ENCODE results near the gene MPZL1. TPM values are rescaled to one million over a fixed set of nuclear protein-coding genes. Genes with fewer than 3 reads are reported as not detected.

The MPZL1 gene
- total and polyA plus RNA-seq, 2 of the 8 experiments (the other 6 are each of a cell fraction or from before 2014, with no cell fraction given), result 37.8 to 120 TPM

GRCh38 chr1:167765496-167765895, 43.7 kb downstream of the MPZL1 start:
- no peak overlapping the region for H3K4me2 ChIP-seq (ENCODE audit: insufficient read depth in 1 of 2, low read depth in 2 of 2, low read length in 2 of 2)
- no peak overlapping the region for H3K56ac ChIP-seq (replicated peaks; ENCODE audit: insufficient read length, low read depth, low read length)
- H2BK12ac ChIP-seq (ENCODE audit: low read depth, low read length), result no peak overlapping the region
- no peak overlapping the region for H4K8ac ChIP-seq (ENCODE audit: extremely low read depth, insufficient read depth, low read length)
- H2AFZ ChIP-seq (ENCODE audit: low read length), result no peak overlapping the region
- no peak overlapping the region for H3K4me3 ChIP-seq (ENCODE audit: extremely low read depth in 1 of 4, insufficient read depth in 2 of 4, low read depth in 3 of 4, low read length in 4 of 4)
- peaks cover 5 to 15% of the 10 kb centered on the region in 2 experiments for H4K20me1 ChIP-seq (replicated peaks in 1 of 2; ENCODE audit: control insufficient read depth in 1 of 2, insufficient read depth in 2 of 2, low read length in 2 of 2)
- no peak overlapping the region for H4K91ac ChIP-seq (replicated peaks; ENCODE audit: insufficient read length, low read length)
- no peak overlapping the region for H3K9ac ChIP-seq (replicated peaks in 1 of 4; ENCODE audit: extremely low read depth in 1 of 4, low read depth in 3 of 4, low read length in 3 of 4)
- no peak overlapping the region for H3K27ac ChIP-seq (ENCODE audit: low read depth, low read length)
- H3K36me3 ChIP-seq (ENCODE audit: control insufficient read depth in 2 of 4, insufficient read depth in 4 of 4, low read length in 3 of 4), result peaks cover 0 to 34% (median 11%) of the 10 kb centered on the region in 4 experiments; a peak in 6 of 8 replicates
- FAIRE-seq (no peak), DNase-seq (ENCODE audit: low read depth in 1 of 2, low spot score in 2 of 2) (no peak)
- no peak overlapping the region for H3K14ac ChIP-seq (ENCODE audit: insufficient read length)
- H3K79me2 ChIP-seq (ENCODE audit: control insufficient read depth in 1 of 2, insufficient read depth in 2 of 2, low read length in 2 of 2), result peaks cover 2 to 24% of the 10 kb centered on the region in 2 experiments; a peak in 3 of 4 replicates
- H3K23me2 ChIP-seq (ENCODE audit: low read depth, low read length), result no peaks in the 10 kb centered on the region; the same call in 1 of the 2 replicates
- H3K4me1 ChIP-seq (replicated peaks in 1 of 4; ENCODE audit: control insufficient read depth in 3 of 4, insufficient read depth in 4 of 4, low read length in 3 of 4), result no peaks in the 10 kb centered on the region
- H3K9me3 ChIP-seq (ENCODE audit: insufficient read depth in 2 of 2, low read depth in 1 of 2, low read length in 1 of 2), result no peaks in the 10 kb centered on the region
- ChIA-PET CTCF (ENCODE audit: partially characterized antibody) (no interaction called here), POLR2A (ENCODE audit: partially characterized antibody) (no interaction called here)
- H2BK15ac ChIP-seq (ENCODE audit: low read length), result no peak overlapping the region
- H2BK120ac ChIP-seq (replicated peaks; ENCODE audit: low read depth, low read length), result no peak overlapping the region
- H2BK20ac ChIP-seq (ENCODE audit: low read length), result no peak overlapping the region
- peaks cover 0 to 3% (median 2%) of the 10 kb centered on the region in 4 experiments; a peak in 6 of 7 replicates for H3K27me3 ChIP-seq (replicated peaks in 1 of 4; ENCODE audit: control insufficient read depth in 3 of 4, extremely low read depth in 1 of 4, insufficient read depth in 3 of 4, low read length in 3 of 4)
- H4K5ac ChIP-seq (ENCODE audit: insufficient read length, low read depth, low read length), result no peak overlapping the region
- no peak overlapping the region for H3K23ac ChIP-seq (ENCODE audit: insufficient read length)
- H2BK5ac ChIP-seq (ENCODE audit: low read depth, low read length), result no peak overlapping the region
- WGBS, 2 experiments (ENCODE audit: extremely low coverage in 1 of 2, insufficient coverage in 1 of 2, insufficient read length in 1 of 2, insufficient replicate concordance in 2 of 2, low coverage in 1 of 2, low lambda C conversion rate in 2 of 2, missing lambda C conversion rate in 1 of 2), result 90% methylated on average over 6 of the region's 6 CpGs; no CpG with 5 or more reads in 1 of the 2 experiments
- peaks cover 4% of the 10 kb centered on the region for H3K79me1 ChIP-seq (ENCODE audit: low read depth, low read length)
- H3K18ac ChIP-seq (ENCODE audit: extremely low read depth, low read length), result no peak overlapping the region
- H2AK5ac ChIP-seq (ENCODE audit: low read depth, low read length), result no peak overlapping the region
- H3K4ac ChIP-seq (replicated peaks; ENCODE audit: insufficient read length, low read depth, low read length), result no peak overlapping the region
- TF ChIP-seq KDM1A (IDR thresholded peaks at IDR 0.05; ENCODE audit: borderline replicate concordance, low read length) (no peak), SIX5 (IDR thresholded peaks at IDR 0.05; ENCODE audit: low read depth, low read length) (no peak), TEAD4 (IDR thresholded peaks at IDR 0.05; ENCODE audit: low read depth, low read length) (no peak), SP1 (IDR thresholded peaks at IDR 0.05; ENCODE audit: low read depth, low read length) (no peak), YY1 (IDR thresholded peaks at IDR 0.05; ENCODE audit: low read depth, low read length) (no peak), CTCF (IDR thresholded peaks at IDR 0.05; ENCODE audit: control extremely low read depth in 1 of 3, insufficient read depth in 1 of 3, low read depth in 1 of 3, low read length in 3 of 3) (no peak), ATF2 (IDR thresholded peaks at IDR 0.05; ENCODE audit: low read length) (no peak), RNF2 (IDR thresholded peaks at IDR 0.05; ENCODE audit: borderline replicate concordance, low read depth, low read length, missing control alignments, poor library complexity, severe bottlenecking) (no peak), POU5F1 (IDR thresholded peaks at IDR 0.05; ENCODE audit: low read depth, low read length) (no peak)
